ENCODE measurements around the gene ANO1.

ANO1 gene

GRCh38 chr11:70117567-70118145 is 39.5 kb downstream of the ANO1 start:
- DNase-seq: no peak

- DNase-seq: no peak
Observed at GRCh38 chr11:70118642-70119041, 40.5 kb downstream of the ANO1 start.

- DNase-seq: no peak
Observed at GRCh38 chr11:70119502-70119901, 41.4 kb downstream of the ANO1 start.

GRCh38 chr11:70120674-70121073 is 42.6 kb downstream of the ANO1 start:
- no peak for DNase-seq

GRCh38 chr11:70122490-70123198 is 44.5 kb downstream of the ANO1 start:
- no peak for DNase-seq

- no peak for DNase-seq
Observed at GRCh38 chr11:70123711-70124110, 45.6 kb downstream of the ANO1 start.

- DNase-seq: no peak
Observed at GRCh38 chr11:70124321-70125000, 46.3 kb downstream of the ANO1 start.

GRCh38 chr11:70126494-70126893 is 48.4 kb downstream of the ANO1 start:
- DNase-seq: no peak

GRCh38 chr11:70127653-70128434 is 49.7 kb downstream of the ANO1 start:
- DNase-seq: no peak

- DNase-seq: no peak
Observed at GRCh38 chr11:70128435-70128906, 50.4 kb downstream of the ANO1 start.

GRCh38 chr11:70129051-70129592 is 51.0 kb downstream of the ANO1 start:
- no peak for DNase-seq

- DNase-seq: no peak
Observed at GRCh38 chr11:70130636-70131035, 52.5 kb downstream of the ANO1 start.

- DNase-seq: no peak
Observed at GRCh38 chr11:70131606-70132190, 53.6 kb downstream of the ANO1 start.

GRCh38 chr11:70132641-70133040 is 54.5 kb downstream of the ANO1 start:
- no peak for DNase-seq

GRCh38 chr11:70133771-70134335 is 55.7 kb downstream of the ANO1 start:
- no peak for DNase-seq

GRCh38 chr11:70134490-70134889 is 56.4 kb downstream of the ANO1 start:
- no peak for DNase-seq

GRCh38 chr11:70135142-70135541 is 57.0 kb downstream of the ANO1 start:
- no peak for DNase-seq

- no peak for DNase-seq
Observed at GRCh38 chr11:70135625-70136059, 57.5 kb downstream of the ANO1 start.

- no peak for DNase-seq
Observed at GRCh38 chr11:70137383-70137782, 59.3 kb downstream of the ANO1 start.

- DNase-seq: no peak
Observed at GRCh38 chr11:70138403-70138802, 60.3 kb downstream of the ANO1 start.

- DNase-seq: no peak
Observed at GRCh38 chr11:70139785-70140410, 61.8 kb downstream of the ANO1 start.

All from suppressor macrophage (primary cell).